Esophagus squamous epithelium (tissue), 4 donors: Measurements from ENCODE around the gene SV2B.

ENCODE experiments used
- CTCF ChIP-seq, 6 experiments: fragments of 450-650 bp in 4 of 6; fragments of 200-600 bp in 2 of 6; sonication (generic) in 2 of 6; IDR thresholded peaks; one replicate each; pipeline ENCODE4 v1.5.1; 2016 to 2019; ENCODE audit warnings: antibody characterized with exemption in 6 of 6, mild to moderate bottlenecking in 4 of 6, moderate library complexity in 4 of 6
- POLR2A ChIP-seq, 4 donors: fragments of 450-650 bp; IDR thresholded peaks; one replicate each; pipeline ENCODE4 v1.6.1; 2017; ENCODE audit warnings: antibody characterized with exemption in 4 of 4, mild to moderate bottlenecking in 4 of 4, moderate library complexity in 3 of 4

DNA sequence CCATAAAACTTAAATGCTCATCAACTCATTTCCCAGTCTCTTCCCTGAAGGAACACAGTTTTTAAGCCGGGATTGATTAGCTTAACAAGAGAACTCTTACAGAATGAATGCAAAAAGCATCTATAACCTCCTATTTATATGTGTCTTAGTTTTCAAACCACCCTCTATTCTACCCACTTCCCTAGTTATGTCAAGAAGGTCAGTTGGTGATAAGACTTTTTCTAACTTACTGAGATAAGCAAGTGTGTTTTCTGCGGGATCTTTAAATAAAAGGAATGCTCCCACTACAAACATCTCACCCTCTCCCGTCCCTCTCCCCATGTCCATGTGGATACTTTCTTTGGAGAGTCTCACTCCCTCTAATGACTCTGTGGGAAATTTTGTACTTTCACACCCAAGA lies 218.5 kb downstream of the SV2B start:
- TF ChIP-seq POLR2A (IDR thresholded peaks at IDR 0.05) (no peak), CTCF (IDR thresholded peaks at IDR 0.05) (no peak)
